ENCODE data around the gene DST.

DST gene

GRCh38 chr6:56483929-56484328 is 158.8 kb downstream of the DST start:
- DNase-seq (ENCODE audit: low read depth in 2 of 2): no peak

GRCh38 chr6:56482525-56482924 is 160.2 kb downstream of the DST start:
- DNase-seq (ENCODE audit: low read depth in 2 of 2): no peak

- no peak for DNase-seq (ENCODE audit: low read depth in 2 of 2)
Observed at GRCh38 chr6:56481957-56482356, 160.7 kb downstream of the DST start.

GRCh38 chr6:56480654-56481337 is 161.9 kb downstream of the DST start:
- no peak for DNase-seq (ENCODE audit: low read depth in 2 of 2)

- no peak for DNase-seq (ENCODE audit: low read depth in 2 of 2)
Observed at GRCh38 chr6:56480246-56480645, 162.4 kb downstream of the DST start.

- no peak for DNase-seq (ENCODE audit: low read depth in 2 of 2)
Observed at GRCh38 chr6:56479381-56479780, 163.3 kb downstream of the DST start.

GRCh38 chr6:56478202-56478601 is 164.5 kb downstream of the DST start:
- DNase-seq (ENCODE audit: low read depth in 2 of 2): no peak

GRCh38 chr6:56477241-56477640 is 165.4 kb downstream of the DST start:
- DNase-seq (ENCODE audit: low read depth in 2 of 2): no peak

GRCh38 chr6:56475736-56476457 is 166.8 kb downstream of the DST start:
- no peak for DNase-seq (ENCODE audit: low read depth in 2 of 2)

- no peak for DNase-seq (ENCODE audit: low read depth in 2 of 2)
Observed at GRCh38 chr6:56474532-56474931, 168.2 kb downstream of the DST start.

GRCh38 chr6:56463443-56463842 is 179.2 kb downstream of the DST start:
- no peak for DNase-seq (ENCODE audit: low read depth in 2 of 2)

GRCh38 chr6:56459030-56459805 is 183.5 kb downstream of the DST start:
- DNase-seq (ENCODE audit: low read depth in 2 of 2): no peak

GRCh38 chr6:56458324-56458884 is 184.3 kb downstream of the DST start:
- DNase-seq (ENCODE audit: low read depth in 2 of 2): no peak

- DNase-seq (ENCODE audit: low read depth in 2 of 2): no peak
Observed at GRCh38 chr6:56456785-56457184, 185.9 kb downstream of the DST start.

GRCh38 chr6:56450882-56451739 is 191.6 kb downstream of the DST start:
- DNase-seq (ENCODE audit: low read depth in 2 of 2): no peak

- DNase-seq (ENCODE audit: low read depth in 2 of 2): no peak
Observed at GRCh38 chr6:56450376-56450775, 192.3 kb downstream of the DST start.

GRCh38 chr6:56448046-56448445 is 194.6 kb downstream of the DST start:
- DNase-seq (ENCODE audit: low read depth in 2 of 2): no peak

GRCh38 chr6:56445818-56446217 is 196.9 kb downstream of the DST start:
- DNase-seq (ENCODE audit: low read depth in 2 of 2): no peak

GRCh38 chr6:56444855-56445254 is 197.8 kb downstream of the DST start:
- no peak for DNase-seq (ENCODE audit: low read depth in 2 of 2)

GRCh38 chr6:56440551-56440981 is 202.1 kb downstream of the DST start:
- DNase-seq (ENCODE audit: low read depth in 2 of 2): no peak

GRCh38 chr6:56437171-56437900 is 205.4 kb downstream of the DST start:
- DNase-seq (ENCODE audit: low read depth in 2 of 2): no peak

All from stimulated activated CD4-positive, alpha-beta T cell treated with anti-CD3 and anti-CD28 coated beads, Interleukin-1b, Interleukin-23, amount 100 ng/mL, for 1 hour (primary cell).